ENCODE results near the gene UNC119B.

- TF ChIP-seq ZBTB7A (IDR thresholded peaks at IDR 0.05; ENCODE audit: low read depth) (no peak), MAX (IDR thresholded peaks at IDR 0.05) (no peak), USF1 (IDR thresholded peaks at IDR 0.05) (no peak), YY1 (IDR thresholded peaks at IDR 0.05; ENCODE audit: low read depth) (no peak), RAD21 (IDR thresholded peaks at IDR 0.05; ENCODE audit: low read depth) (no peak), CEBPB (IDR thresholded peaks at IDR 0.05) (no peak), CREB1 (IDR thresholded peaks at IDR 0.05; ENCODE audit: low read depth) (no peak), NFIC (IDR thresholded peaks at IDR 0.05) (no peak)
Measured at GRCh38 chr12:120740871-120741270, 30.6 kb downstream of the UNC119B start.
